ENCODE results near the gene ARAP1. TPM values are rescaled to one million over a fixed set of nuclear protein-coding genes. Genes with fewer than 3 reads are reported as not detected.

ARAP1 gene
- total and polyA plus RNA-seq, 2 of the 8 experiments (the other 6 are each of a cell fraction or from before 2014, with no cell fraction given): 25.7 to 61.6 TPM

DNA sequence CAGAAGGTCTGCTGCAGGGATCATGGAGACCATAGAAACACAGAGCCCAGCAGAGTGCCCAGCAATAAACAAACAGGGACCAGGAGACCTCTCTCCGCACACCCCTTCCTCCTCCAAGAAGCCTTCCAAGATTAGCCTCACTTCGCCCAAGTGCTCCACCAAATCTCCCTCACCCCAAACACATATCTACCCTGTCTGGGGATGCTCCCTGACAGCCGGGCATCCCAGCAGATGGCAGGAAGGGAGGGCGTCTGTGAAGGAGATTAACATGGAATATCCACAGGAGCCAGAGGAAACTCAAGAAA is 26.5 kb downstream of the ARAP1 start (continued):
- TF ChIP-seq ASH2L (IDR thresholded peaks at IDR 0.05; ENCODE audit: low read length): no peak
- no peak for TF ChIP-seq SIN3A (conservative IDR thresholded peaks at IDR 0.05 in 1 of 2, IDR thresholded peaks at IDR 0.05 in 1 of 2; ENCODE audit: low read depth in 1 of 2, low read length in 2 of 2)

Data from H1 (cell line).